Breast epithelium (tissue), 4 donors: ENCODE results near the gene CHRNG. TPM values are rescaled to one million over a fixed set of nuclear protein-coding genes. Genes with fewer than 3 reads are reported as not detected.
"Not testable (repeated sequence)": the region's sequence is repeated elsewhere in the genome, so short reads cannot be mapped to it uniquely, and the experiment has no call there.

Experiments used
- DNase-seq, 2 donors: peaks; one replicate each; pipeline ENCODE4 v3.0.0-alpha.2; 2019; ENCODE audit warnings: low spot score in 2 of 2
- H3K27ac ChIP-seq, 2 donors: fragments of 200-600 bp; sonication (generic) in 1 of 2; one replicate each; pipeline ENCODE4 v1.5.1; 2016 to 2019; ENCODE audit warnings: mild to moderate bottlenecking in 1 of 2
- H3K27me3 ChIP-seq, 2 donors: fragments of 200-600 bp; sonication (generic) in 1 of 2; one replicate each; pipeline versions ENCODE4 v1.5.1 to v1.6.0; 2017 to 2019; ENCODE audit warnings: control low read depth in 1 of 2, mild to moderate bottlenecking in 1 of 2
- H3K36me3 ChIP-seq: fragments of 200-600 bp; one replicate; pipeline ENCODE4 v1.5.1; 2019
- H3K4me1 ChIP-seq, 2 donors: fragments of 200-600 bp; sonication (generic); one replicate each; pipeline ENCODE4 v1.5.1; 2016 to 2019; ENCODE audit warnings: control low read depth in 1 of 2
- H3K4me3 ChIP-seq, 3 donors: fragments of 200-600 bp; sonication (generic); 1 replicate in 2 of 3; 2 replicates in 1 of 3; pipeline ENCODE4 v1.5.1; 2016 to 2019; ENCODE audit warnings: mild to moderate bottlenecking in 3 of 3, moderate library complexity in 2 of 3
- H3K9me3 ChIP-seq, 2 donors: fragments of 200-600 bp; sonication (generic) in 1 of 2; one replicate each; pipeline ENCODE4 v1.5.1; 2016 to 2019; ENCODE audit warnings: control low read depth in 1 of 2
- POLR2A ChIP-seq: fragments of 450-650 bp; IDR thresholded peaks from one replicate; pipeline ENCODE4 v1.6.1; 2016; ENCODE audit warnings: antibody characterized with exemption, mild to moderate bottlenecking, moderate library complexity
- POLR2AphosphoS5 ChIP-seq, 3 donors: sonication (generic); formaldehyde crosslinking; IDR thresholded peaks; one replicate each; pipeline ENCODE4 v1.6.1; 2017; ENCODE audit warnings: antibody characterized with exemption in 3 of 3
- intact Hi-C: fragments of 100-400 bp; cut with DNase I; formaldehyde crosslinking; loops from one replicate; pipeline ENCODE4 v1.15.1; 2023; ENCODE audit warnings: low total_unique reads
- total RNA-seq, 3 donors: library from RNA; depleted of rRNA; stranded (reverse); fragments of >200 nt; gene quantifications; one replicate each; pipeline ENCODE4 v1.1.0, GENCODE V29; 2016
- TF ChIP-seq, protein P1 (sequence below), 3 donors: fragments of 450-650 bp; IDR thresholded peaks; one replicate each; pipeline ENCODE4 v1.5.1; 2016 to 2017; ENCODE audit warnings: antibody characterized with exemption in 3 of 3, mild to moderate bottlenecking in 3 of 3, moderate library complexity in 3 of 3

CHRNG gene
- total RNA-seq, 3 donors from 2014 or later: not detected

DNA sequence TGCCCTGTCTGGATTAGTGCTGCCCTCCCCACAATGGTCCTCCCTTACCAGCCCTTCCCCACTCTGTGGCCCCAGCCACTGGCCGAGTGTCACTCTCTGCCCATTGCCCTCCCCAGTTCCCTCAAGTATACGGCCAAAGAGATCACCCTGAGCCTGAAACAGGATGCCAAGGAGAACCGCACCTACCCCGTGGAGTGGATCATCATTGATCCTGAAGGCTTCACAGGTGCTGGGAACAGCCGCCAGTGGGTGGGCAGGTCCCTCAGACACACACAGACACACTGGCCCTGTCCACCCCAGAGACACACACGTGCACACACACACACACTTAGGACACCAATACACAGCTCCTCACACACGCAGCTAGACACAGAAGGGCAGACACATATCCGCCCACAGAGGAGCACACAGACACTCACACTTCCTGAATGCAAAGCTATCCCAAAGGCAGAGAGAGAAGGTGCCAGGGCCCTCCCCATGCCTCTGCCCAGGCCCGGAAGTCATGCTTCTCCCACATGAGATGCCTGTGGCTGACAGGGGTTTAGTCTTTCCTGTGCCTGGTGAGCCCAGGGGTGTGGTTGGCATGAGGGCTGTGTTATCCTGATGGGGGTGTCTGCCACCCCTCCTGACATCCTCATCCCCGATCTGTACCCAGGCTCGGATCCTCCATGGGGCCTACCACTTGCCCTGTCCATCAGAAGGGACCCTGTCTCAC lies 10.6 kb upstream of the CHRNG start:
- intact Hi-C loops: no loop called here

DNA sequence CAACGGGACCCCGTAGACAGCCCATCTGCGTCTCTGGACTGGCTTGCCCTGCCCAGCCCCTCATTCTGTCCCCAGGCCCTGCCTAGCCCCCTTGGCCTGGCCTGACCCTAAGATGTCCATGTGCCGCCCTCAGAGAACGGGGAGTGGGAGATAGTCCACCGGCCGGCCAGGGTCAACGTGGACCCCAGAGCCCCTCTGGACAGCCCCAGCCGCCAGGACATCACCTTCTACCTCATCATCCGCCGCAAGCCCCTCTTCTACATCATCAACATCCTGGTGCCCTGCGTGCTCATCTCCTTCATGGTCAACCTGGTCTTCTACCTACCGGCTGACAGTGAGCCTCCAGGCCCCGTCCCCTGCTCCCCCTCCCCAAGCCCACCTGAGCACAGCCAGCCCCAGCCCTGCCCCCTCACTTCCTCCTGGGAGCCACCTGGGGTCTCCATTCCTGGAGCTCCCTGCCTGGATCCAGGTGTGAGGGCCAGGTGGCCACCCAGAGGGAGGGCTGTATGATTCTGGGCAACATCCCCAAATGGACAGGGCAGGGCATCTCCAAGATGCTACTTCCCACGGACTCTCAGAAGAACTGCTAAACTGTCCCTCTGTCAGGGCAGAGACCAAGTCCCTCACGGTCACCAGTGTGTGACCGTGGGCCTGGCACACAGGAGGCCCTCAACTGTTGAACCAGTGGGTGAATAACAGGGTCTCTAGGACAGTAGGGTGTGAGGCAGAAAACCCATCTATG lies 9.5 kb upstream of the CHRNG start:
- Histone ChIP-seq H3K36me3 (no peaks in the 10 kb centered on the region), H3K27me3 (peaks cover 7 to 9% of the 10 kb centered on the region in 2 donors), H3K4me3 (no peak overlapping the region), H3K4me1 (peaks cover 0 to 3% of the 10 kb centered on the region in 2 donors), H3K27ac (no peak overlapping the region), H3K9me3 (no peaks in the 10 kb centered on the region)
- no peak for DNase-seq
- intact Hi-C loops: no loop called here
- TF ChIP-seq, protein P1, sequence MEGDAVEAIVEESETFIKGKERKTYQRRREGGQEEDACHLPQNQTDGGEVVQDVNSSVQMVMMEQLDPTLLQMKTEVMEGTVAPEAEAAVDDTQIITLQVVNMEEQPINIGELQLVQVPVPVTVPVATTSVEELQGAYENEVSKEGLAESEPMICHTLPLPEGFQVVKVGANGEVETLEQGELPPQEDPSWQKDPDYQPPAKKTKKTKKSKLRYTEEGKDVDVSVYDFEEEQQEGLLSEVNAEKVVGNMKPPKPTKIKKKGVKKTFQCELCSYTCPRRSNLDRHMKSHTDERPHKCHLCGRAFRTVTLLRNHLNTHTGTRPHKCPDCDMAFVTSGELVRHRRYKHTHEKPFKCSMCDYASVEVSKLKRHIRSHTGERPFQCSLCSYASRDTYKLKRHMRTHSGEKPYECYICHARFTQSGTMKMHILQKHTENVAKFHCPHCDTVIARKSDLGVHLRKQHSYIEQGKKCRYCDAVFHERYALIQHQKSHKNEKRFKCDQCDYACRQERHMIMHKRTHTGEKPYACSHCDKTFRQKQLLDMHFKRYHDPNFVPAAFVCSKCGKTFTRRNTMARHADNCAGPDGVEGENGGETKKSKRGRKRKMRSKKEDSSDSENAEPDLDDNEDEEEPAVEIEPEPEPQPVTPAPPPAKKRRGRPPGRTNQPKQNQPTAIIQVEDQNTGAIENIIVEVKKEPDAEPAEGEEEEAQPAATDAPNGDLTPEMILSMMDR (IDR thresholded peaks at IDR 0.05): no peak
- TF ChIP-seq POLR2A (no peak), POLR2AphosphoS5 (IDR thresholded peaks at IDR 0.05) (no peak)

More for the DNA sequence above, 10.6 kb upstream of the CHRNG start:
- no peak for DNase-seq
- no peak for TF ChIP-seq POLR2A
- TF ChIP-seq, protein P1 (IDR thresholded peaks at IDR 0.05): no peak
- no peak for TF ChIP-seq POLR2AphosphoS5 (IDR thresholded peaks at IDR 0.05)
- Histone ChIP-seq H3K4me3 (no peak overlapping the region), H3K4me1 (peaks cover 0 to 3% of the 10 kb centered on the region in 2 donors), H3K27me3 (peaks cover 7 to 19% of the 10 kb centered on the region in 2 donors), H3K9me3 (no peaks in the 10 kb centered on the region), H3K27ac (no peak overlapping the region), H3K36me3 (no peaks in the 10 kb centered on the region)

DNA sequence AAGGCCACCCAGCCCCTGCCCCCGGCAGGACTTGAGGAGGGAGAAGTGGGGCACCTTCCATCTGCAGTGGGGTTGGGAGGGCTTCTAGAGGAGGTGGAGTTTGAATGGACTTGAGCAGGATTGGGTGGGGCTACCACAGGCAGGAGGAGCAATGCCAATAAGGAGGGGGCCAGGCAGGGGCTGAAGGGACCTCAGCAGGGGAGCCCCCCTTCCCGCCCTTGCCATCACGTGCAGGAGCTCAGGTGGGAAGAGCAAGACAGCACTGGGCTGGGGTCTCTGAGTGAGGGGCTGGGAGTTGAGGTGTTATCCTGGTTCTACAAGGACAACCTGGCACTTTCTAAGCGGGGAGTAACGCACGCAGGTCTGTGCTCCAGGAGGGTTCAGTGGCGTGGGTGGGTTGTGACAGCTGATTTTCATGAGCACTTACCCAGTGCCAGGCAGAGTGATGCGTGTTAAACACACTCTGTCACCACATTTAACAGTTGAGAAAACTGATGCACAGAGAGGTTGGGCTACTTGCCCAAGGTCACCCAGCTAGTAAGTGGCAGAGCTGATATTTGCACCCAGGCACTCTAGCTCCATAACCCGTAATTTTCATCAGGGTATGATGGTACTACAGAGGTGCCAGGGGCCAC lies 8.7 kb upstream of the CHRNG start:
- Histone ChIP-seq H3K9me3 (no peaks in the 10 kb centered on the region), H3K27me3 (peaks cover under 1 to 3% of the 10 kb centered on the region in 2 donors), H3K4me3 (no peak overlapping the region), H3K36me3 (no peaks in the 10 kb centered on the region), H3K27ac (no peak overlapping the region), H3K4me1 (peaks cover 0 to 1% of the 10 kb centered on the region in 2 donors)
- DNase-seq: no peak
- intact Hi-C loops: no loop called here
- TF ChIP-seq, protein P1 (IDR thresholded peaks at IDR 0.05): no peak
- TF ChIP-seq POLR2A (no peak), POLR2AphosphoS5 (IDR thresholded peaks at IDR 0.05) (no peak)

- intact Hi-C loops: no loop called here
- no peaks in the 10 kb centered on the region for H3K4me1 ChIP-seq
- peaks cover 0 to 6% of the 10 kb centered on the region in 2 donors for H3K9me3 ChIP-seq
- peaks cover 0 to 8% of the 10 kb centered on the region in 2 donors for H3K27me3 ChIP-seq
- no peak overlapping the region for H3K4me3 ChIP-seq
- DNase-seq: no peak
- no peak for TF ChIP-seq POLR2A
- TF ChIP-seq, protein P1 (IDR thresholded peaks at IDR 0.05): no peak
- no peak for TF ChIP-seq POLR2AphosphoS5 (IDR thresholded peaks at IDR 0.05)
- no peaks in the 10 kb centered on the region for H3K36me3 ChIP-seq
- no peak overlapping the region for H3K27ac ChIP-seq
These were observed 7.1 kb upstream of the CHRNG start for GRCh38 chr2:232532419-232532818.

GRCh38 chr2:232532821-232533220 lies 6.7 kb upstream of the CHRNG start:
- H3K27ac ChIP-seq, H3K9me3 ChIP-seq, H3K27me3 ChIP-seq, H3K4me1 ChIP-seq, H3K4me3 ChIP-seq, H3K36me3 ChIP-seq, DNase-seq, intact Hi-C loops: not testable (repeated sequence)
